H7 (cell line): ENCODE results near the gene NPFF. TPM values are rescaled to one million over a fixed set of nuclear protein-coding genes. Genes with fewer than 3 reads are reported as not detected.

Experiments
- DNase-seq: peaks from one replicate; pipeline ENCODE4 v3.0.0; 2012
- H3K27me3 ChIP-seq: 2 replicates; pipeline ENCODE4 v1.6.0; 2011; ENCODE audit warnings: mild to moderate bottlenecking, low read length; ENCODE audit not compliant: control insufficient read depth, insufficient read depth
- H3K36me3 ChIP-seq: replicated peaks from 2 replicates; pipeline ENCODE4 v1.5.1; 2011; ENCODE audit warnings: low read length; ENCODE audit not compliant: control insufficient read depth, insufficient read depth
- H3K4me3 ChIP-seq: 2 replicates; pipeline ENCODE4 v1.5.1; 2011; ENCODE audit warnings: low read depth, mild to moderate bottlenecking, control low read depth, low read length, moderate library complexity; ENCODE audit not compliant: insufficient read depth
- total RNA-seq: library from RNA; depleted of rRNA; stranded (reverse); fragments of >200 nt; shearing (Covaris generic); gene quantifications from 2 replicates; pipeline ENCODE4 v1.2.3, GENCODE V29; 2014

Gene NPFF
- total RNA-seq, 1 experiment from 2014 or later = not detected

- peaks cover 16% of the 10 kb centered on the region for H3K36me3 ChIP-seq
- no peak overlapping the region for H3K4me3 ChIP-seq
- no peaks in the 10 kb centered on the region for H3K27me3 ChIP-seq
- no peak for DNase-seq
These were observed 3.0 kb downstream of the NPFF start for GRCh38 chr12:53504004-53504920.

DNA sequence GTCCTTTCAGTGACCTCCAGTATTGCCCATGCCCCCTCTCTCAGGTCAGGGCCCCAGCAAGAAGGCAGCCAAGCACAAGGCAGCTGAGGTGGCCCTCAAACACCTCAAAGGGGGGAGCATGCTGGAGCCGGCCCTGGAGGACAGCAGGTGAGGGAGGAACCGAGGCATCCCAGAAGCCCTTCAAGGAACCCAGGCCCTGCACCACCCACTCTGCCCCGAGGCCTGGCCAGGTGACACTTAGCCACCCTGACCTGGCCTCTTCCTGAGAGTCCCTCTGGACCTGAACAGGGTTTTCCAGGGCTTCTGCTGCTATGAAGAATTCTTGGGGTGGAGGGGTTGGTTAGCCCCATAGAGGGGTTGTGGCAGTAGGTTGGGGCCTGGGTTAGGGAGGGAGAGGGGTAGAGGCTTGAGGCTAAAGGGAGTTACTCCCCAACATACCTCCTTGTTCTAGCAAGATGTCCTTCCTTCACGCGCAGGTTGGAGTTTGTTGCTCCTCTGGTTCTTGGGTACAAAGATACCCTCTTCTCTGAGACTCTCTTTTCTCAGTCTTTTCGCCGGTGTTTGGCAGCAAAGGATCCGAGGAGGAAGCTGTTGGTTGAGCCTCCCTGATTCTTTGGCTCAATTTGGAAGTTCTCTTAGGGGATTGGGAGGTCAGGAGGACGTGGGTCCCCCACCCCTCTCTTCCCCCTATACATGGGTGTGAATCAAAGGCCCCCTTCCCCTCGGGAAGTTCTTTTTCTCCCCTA is 4.1 kb downstream of the NPFF start:
- Histone ChIP-seq H3K27me3 (no peaks in the 10 kb centered on the region), H3K4me3 (no peak overlapping the region), H3K36me3 (peaks cover 16% of the 10 kb centered on the region)
- DNase-seq = no peak

- no peak overlapping the region for H3K4me3 ChIP-seq
- DNase-seq = no peak
These were observed 5.0 kb downstream of the NPFF start for GRCh38 chr12:53502331-53502730.

DNA sequence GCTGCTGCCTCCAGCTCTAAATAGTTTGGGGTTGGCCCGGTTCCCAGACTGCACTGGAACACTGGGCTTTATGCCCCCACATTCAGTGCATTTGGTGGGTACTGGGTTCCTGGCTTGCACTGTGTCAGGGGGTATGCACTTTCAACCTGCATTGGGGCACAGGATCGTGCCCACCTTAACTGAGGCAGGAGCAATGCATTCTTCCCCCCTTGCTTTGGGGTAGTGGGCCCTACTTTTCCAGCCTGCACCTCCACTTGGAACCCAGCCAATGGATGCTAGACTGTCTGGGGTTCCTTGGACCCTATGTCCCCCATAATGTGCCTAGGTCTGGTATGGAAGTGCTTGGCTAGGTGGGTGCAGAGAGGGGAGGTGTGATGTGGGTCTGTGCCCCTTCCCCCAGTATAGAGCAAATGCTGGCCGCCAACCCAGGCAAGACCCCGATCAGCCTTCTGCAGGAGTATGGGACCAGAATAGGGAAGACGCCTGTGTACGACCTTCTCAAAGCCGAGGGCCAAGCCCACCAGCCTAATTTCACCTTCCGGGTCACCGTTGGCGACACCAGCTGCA is 5.6 kb downstream of the NPFF start:
- H3K27me3 ChIP-seq = no peaks in the 10 kb centered on the region
- peaks cover 16% of the 10 kb centered on the region for H3K36me3 ChIP-seq
- peak overlapping the region; percentile 75 for H3K4me3 ChIP-seq
- DNase-seq = no peak

More at GRCh38 chr12:53502331-53502730, 5.0 kb downstream of the NPFF start:
- Histone ChIP-seq H3K27me3 (no peaks in the 10 kb centered on the region), H3K36me3 (peaks cover 16% of the 10 kb centered on the region)

GRCh38 chr12:53500776-53501614 is 6.3 kb downstream of the NPFF start, which contains the start of gene TARBP2:
Gene TARBP2 (plus strand): TSS chr12:53501283. CDS start chr12:53501409, 126 bp downstream.
- Histone ChIP-seq H3K27me3 (no peaks in the 10 kb centered on the region), H3K4me3 (peak within 1 kb of the TSS; percentile 75), H3K36me3 (peaks cover 12% of the 10 kb centered on the region)
- DNase-seq = peak; percentile 97

DNA sequence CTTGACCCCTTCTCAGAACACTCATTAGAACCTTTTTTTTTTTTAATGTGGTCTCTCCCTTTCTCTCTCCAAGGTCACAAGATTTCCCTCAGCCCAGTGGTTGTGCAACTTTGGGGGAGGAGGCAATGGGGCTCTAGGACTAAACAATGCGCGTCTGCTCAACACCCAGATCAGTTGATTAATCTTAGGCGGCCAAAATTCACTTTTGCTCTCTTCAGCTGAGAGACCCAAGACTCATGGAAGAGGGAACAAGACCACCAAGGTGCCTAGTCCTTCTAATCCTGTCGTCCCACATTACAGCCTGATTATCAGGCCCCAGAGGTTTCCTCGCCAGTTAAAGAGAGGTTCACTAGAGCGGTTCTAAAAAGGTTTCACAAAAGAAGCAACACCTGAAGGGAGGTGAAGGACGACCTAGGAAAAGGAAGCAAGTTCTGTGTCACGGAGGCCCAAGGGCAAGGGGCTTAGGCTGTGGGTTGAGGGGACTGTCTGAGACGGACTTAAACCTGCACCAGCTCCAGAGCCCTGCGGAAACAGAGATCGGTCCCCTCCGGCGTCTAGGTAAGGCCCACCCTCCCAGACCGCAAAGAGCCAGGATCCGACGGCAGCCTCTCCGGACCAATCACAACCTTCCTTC is 7.0 kb downstream of the NPFF start:
- Histone ChIP-seq H3K4me3 (peak overlapping the region; percentile 75), H3K27me3 (no peaks in the 10 kb centered on the region), H3K36me3 (peaks cover 9% of the 10 kb centered on the region)
- DNase-seq = no peak

- H3K36me3 ChIP-seq = peaks cover 5% of the 10 kb centered on the region
- peak; percentile 88 for DNase-seq
- peak within 1 kb of the TSS; percentile 75 for H3K4me3 ChIP-seq
- no peaks in the 10 kb centered on the region for H3K27me3 ChIP-seq
These were observed 7.8 kb downstream of the NPFF start, which contains the start of gene MAP3K12 for GRCh38 chr12:53499266-53500141. Gene MAP3K12 (minus strand): TSS chr12:53499458. CDS start chr12:53487391, 12,067 bp downstream.

DNA sequence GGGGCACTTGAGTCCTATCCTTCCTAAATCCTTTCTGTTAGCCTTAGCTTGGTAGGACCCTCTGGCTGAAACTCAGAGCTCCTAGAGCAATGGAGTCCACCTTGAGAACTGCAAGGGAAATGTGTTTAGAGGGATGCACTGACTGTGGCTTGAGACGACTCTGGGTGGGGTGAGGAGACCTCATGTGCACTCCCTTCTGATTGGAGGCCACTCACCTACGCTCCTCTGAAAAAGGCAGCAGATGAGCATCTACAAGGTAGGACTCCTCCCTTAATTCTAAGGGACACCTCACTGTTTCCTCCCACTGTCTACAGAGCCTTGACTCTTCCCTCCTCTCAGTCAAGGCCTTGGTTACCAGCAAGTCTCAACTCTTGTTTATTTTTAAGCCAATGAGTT is 9.1 kb downstream of the NPFF start:
- H3K27me3 ChIP-seq = no peaks in the 10 kb centered on the region
- H3K4me3 ChIP-seq = peak overlapping the region; percentile 75; the same call in 1 of the 2 replicates
- H3K36me3 ChIP-seq = no peaks in the 10 kb centered on the region; the same call in 1 of the 2 replicates
- no peak for DNase-seq

DNA sequence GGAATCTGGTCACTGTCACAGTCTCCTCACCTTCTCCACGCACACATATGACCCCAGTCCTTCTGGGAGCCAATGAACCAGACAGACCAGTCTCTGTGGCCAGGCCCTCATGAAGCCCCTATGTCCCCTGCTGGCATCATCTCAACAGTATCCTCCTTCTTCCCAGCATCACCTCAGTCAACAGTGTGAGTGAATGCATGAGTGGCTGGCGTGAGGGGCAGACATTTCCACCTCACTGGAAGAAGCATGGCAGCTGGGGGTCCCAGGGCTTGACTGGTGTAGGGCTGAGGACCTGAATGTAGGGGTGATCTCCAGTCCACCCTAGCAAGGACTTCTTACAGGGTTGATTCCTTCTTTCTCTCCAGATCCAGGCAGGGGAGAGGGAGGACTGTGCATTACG is 9.8 kb downstream of the NPFF start:
- no peak for DNase-seq
- H3K36me3 ChIP-seq = no peaks in the 10 kb centered on the region; the same call in 1 of the 2 replicates
- H3K4me3 ChIP-seq = no peak overlapping the region
- H3K27me3 ChIP-seq = no peaks in the 10 kb centered on the region

GRCh38 chr12:53496752-53497032 is 10.6 kb downstream of the NPFF start:
- Histone ChIP-seq H3K27me3 (no peaks in the 10 kb centered on the region), H3K4me3 (no peak overlapping the region)

DNA sequence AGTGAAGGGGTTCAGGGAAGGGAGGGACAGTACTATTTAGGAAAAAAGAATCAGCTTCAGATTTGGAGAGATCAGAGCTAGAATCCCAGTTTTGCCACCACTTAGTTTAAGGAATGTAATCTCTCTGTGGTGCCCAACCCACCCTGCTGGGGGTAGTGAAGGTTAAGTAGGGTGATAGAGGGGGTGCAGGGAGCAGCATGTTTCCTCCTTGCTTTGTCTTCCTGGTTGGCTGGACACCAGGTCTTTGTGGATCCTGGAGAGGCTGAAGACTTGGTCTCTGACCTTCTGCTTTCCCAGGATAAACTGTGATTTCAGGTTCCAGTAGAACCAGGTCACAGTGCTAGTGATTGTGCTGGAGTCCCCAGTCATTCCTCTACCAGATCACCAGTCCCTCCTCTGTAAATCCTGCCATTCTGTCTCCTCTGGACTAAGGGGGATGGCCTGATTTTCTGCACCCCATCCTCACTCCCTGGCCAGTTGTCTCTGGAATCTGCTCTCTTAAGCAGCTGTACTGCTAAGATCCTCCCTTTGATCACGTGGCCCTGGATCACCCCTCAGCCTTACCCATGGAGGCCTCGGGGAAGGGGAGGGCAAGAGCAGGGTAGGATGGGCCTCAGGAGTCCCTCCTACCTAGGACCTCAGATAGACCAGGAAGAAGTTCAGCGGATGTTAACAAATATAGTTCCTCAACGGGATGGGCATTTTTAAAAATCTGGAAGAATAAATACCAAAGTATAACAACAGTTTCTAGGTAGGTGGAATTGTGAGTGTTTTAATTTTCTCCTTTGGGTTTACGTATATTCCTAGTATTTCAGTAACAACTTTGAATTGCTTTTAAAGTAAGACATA is 11.2 kb downstream of the NPFF start:
- DNase-seq = peak; percentile 76
- H3K27me3 ChIP-seq = no peaks in the 10 kb centered on the region
- no peak overlapping the region for H3K4me3 ChIP-seq
- H3K36me3 ChIP-seq = no peaks in the 10 kb centered on the region; the same call in 1 of the 2 replicates

More at GRCh38 chr12:53496752-53497032, 10.6 kb downstream of the NPFF start:
- no peak for DNase-seq
- H3K36me3 ChIP-seq = no peaks in the 10 kb centered on the region; the same call in 1 of the 2 replicates
